Stimulated activated CD8-positive, alpha-beta memory T cell treated with anti-CD3 and anti-CD28 coated beads, Interleukin-15, amount 100 ng/mL, for 24 hours (primary cell): ENCODE results near the gene CCER1.
"Not testable (repeated sequence)": the region's sequence is repeated elsewhere in the genome, so short reads cannot be mapped to it uniquely, and the experiment has no call there.

Experiments
- DNase-seq: peaks from one replicate; pipeline ENCODE4 v3.0.0-alpha.2; 2020; ENCODE audit warnings: low read depth

CCER1 gene, protein sequence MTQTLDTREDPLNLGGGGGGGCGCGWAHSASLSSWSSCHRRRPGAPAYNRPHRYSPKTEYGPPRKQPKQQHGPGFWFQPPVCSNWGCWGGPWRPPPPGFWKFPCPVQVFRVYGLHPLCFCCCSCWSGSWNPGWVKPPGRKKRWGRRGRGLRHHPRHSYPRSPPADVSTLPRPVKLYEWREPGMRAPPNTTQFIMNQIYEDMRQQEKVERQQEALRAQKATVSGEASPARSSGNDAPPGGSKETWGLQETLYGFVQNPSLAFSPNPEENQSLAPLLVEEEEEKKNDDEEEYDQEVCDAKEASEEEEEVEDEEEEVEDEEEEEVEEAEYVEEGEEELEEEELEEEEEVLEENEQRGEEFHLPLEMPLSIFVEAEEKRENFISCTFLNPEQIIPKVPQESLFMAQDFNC

DNA sequence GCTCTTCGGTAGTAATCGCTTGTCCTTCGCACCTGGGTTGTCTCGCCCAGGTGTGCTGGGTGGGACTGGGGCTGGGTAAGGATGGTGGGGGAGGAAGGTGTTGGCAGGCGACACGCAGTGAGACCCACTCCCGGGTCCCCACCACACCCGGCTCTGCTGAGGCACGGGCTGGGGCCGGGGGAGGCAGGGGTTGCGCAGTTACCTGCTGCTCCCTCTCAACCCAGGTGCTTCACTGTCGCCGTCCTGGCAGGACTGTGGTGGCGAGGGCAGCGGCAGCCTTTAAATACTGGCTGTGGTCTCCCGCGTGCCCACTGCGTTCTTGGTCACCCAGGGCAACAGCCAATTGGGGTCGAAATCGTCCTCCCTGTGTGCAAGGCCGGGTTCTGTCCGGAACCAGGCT lies at the start of gene CCER1:
CCER1 (minus strand) TSS at position 256 of the 400 bp plus-strand sequence. CDS start 434 bp downstream, outside the sequence.
- no peak for DNase-seq

DNA sequence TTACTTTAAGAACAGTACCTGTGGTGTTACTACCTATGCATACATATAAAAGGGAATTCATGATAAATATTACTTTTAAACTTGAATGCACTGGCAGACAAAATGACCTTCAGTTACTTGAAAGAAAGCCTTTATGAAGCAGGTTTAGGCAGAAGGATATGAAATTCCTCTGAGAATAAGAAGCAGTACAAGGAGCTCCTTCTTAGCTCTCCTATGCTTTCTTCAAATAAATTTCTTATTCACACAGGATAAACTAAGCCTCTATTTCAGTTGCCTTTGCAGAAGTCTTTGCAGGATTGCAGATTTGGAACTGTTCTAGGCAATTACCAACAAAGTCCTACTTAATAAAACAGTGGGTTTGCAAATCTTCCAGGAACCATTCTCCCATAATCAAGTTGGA lies 48.8 kb upstream of the CCER1 start:
- no peak for DNase-seq

DNA sequence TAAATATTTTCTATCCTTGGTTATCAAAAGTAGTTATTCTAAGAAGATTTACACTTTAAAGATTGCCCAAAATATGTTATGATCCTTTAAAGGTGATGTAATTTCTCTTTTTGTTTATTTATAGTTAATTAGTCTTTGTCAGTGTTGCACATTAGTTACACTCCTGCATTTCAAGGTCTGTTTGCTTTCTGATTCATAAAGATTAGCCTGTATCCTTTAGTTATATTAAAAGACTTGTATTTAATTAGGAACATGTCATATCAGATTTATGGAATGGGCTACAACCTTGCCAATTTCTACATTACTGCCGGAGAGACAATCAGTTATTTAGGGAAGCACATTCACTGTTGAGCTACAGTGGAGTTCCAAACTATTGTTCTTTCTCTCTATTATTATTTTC lies 46.3 kb upstream of the CCER1 start:
- DNase-seq, result no peak

DNA sequence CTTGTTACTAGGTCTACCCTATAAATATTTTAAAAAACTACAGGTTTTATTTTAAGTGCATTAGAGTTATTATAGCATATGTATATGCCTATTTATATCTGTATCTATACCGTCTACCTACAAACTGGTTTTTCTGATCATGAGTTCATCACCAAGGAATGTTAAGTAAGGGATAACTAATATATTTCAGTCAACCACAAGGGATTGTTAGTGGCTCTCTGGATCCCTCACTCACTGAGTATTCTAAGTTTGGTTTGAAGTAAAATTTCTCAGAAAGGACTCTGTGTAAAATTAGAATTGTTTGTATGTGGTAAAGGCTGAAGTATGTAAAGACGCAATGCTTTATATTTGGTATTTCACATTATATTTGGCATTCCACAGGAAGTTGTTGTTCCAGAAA lies 45.0 kb upstream of the CCER1 start:
- no peak for DNase-seq

DNA sequence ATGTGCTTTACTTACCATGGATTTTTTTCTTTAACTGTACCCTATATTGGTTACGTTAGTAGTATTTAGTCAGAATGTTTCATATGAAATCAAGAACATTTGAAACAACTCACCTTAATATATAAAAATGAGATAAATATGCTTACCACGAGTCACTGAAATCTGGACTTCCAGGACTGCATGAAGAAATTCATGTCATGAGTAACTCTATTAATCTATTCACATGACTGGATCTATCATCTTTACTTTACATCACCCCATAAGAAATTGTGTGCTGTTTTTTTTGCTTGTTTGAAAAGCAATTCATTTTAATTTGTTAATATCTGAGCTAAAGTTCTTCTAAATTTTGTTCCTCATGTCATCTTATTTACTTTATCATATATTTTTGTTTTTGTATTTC lies 44.6 kb upstream of the CCER1 start:
- DNase-seq, result no peak

DNA sequence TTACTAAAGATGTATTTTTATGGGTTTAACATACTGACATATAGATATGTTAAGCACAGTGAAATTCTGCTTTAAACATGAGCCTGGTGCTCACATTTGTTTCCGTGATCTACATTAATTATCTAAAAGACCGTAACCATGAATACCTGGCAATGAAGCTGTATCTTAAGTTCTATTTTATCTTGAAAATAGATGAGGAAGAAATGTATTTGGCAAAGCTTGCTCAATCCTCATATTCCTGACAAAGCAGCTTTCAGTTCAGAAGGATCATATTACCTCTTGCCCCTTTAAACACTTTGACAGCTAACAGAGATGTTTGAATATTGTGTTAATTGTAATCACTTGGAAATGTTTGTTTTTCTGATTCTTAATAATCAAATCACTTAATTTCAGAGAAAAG lies 40.0 kb upstream of the CCER1 start:
- DNase-seq, result no peak

DNA sequence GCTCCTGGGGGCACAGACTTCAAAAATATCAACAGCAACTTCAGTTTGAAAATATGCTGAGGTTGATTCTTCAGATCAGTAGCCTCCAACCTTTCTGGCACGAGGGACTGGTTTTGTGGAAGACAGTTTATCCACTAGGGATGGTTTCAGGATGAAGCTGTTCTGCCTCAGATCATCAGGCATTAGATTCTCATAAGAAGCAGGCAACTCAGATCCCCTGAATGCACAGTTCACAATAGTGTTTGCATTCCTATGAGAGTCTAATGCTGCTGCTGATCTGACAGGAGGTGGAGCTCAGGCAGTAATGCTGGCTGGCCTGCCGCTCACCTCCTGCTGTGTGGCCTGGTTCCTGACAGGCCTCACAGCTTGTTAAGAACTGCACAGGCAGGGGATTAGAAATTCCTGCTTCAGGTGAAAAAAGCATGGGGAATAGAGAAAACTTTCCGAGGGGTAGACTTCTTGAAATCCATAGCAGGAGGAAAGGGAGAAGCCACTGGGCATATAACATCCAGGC lies 37.0 kb upstream of the CCER1 start:
- DNase-seq, result no peak

DNA sequence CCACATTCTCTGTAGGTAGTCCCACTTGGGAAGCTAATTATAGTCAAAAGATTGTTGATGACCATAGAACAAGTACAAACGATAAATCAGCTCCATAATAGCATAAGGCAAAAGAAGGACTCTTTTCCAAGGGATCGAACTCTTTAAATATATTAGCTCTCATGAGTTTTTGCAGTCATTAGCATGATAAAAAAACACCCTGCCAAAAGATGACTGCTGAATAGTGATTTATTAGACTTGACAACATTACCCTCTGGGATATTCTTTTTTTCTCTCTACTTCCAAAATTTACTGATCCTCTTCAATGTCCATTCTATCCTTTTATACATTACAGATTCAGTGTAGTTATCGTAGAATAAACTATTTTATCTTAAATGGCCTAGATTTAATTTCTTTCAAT lies 35.6 kb upstream of the CCER1 start:
- no peak for DNase-seq

DNA sequence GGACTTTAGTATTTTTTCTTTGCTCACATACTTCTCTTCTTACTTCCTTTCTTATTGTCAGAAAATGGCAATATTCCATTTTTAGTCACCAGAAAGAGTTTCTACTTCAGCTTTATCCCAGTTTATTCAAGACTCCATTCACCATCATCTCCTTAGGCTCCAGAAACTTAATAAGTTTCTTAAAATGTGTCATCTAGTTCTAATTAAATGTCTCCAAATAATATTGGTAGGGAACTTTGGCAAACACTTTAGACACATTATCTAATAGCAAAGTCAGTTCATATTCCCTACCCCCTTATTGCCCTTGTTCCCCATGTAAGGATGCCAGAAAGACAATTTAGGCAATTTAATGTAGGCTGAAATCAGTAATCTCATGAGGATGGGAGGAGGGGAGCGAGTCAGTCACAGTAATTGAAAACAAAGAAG lies 34.7 kb upstream of the CCER1 start:
- no peak for DNase-seq

DNA sequence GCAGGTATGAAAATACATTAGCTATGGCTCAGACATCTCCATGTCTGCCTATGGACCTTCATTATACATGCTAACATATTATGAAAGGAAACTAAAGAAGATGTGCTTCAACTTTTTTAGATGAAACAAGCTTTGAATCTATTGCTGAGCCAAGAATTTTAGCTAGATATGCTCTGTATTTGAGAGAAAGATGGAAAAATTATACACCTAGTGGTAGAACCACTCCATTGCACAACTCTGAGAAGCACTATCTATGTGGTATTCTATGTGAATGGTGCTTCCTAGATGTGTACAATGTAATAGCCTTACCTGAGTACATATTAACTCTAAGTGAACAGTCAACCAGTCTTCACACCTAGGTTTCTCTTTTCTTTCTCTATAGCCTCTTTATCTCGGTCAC lies 32.5 kb upstream of the CCER1 start:
- DNase-seq, result no peak

DNA sequence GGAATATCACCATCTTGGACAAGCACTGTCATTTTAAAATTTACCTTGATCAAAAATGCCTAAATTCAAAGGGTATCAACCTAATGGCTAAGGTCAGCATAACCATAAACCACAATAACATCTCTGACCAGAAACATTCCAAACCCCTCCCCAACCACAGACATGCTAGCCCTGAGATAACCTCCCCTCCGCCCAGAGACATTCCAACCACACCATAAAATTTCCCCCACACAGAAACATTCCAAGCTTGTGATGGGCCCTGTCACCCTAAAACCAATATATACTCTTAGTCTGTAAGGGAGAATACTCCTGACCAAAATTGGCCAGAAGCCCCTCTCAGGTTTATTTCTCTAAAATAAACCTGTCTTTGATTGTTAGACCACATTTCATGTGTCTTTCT lies 32.1 kb upstream of the CCER1 start:
- no peak for DNase-seq

DNA sequence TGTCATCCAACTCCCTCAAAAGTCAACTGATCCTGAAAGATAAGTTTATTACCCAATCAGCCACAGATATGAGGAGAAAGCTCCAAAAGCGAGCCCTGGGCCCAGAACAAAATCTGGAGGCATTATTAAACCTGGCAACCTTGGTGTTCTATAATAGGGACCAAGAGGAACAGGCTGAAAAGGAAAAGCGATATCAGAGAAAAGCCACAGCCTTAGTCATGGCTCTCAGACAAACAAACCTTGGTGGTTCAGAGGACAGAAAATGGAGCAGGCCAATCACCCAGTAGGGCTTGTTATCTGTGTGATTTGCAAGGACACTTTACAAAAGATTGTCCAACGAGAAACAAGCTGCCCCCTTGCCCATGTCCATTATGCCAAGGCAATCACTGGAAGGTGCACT lies 30.4 kb upstream of the CCER1 start:
- not testable (repeated sequence) for DNase-seq

DNA sequence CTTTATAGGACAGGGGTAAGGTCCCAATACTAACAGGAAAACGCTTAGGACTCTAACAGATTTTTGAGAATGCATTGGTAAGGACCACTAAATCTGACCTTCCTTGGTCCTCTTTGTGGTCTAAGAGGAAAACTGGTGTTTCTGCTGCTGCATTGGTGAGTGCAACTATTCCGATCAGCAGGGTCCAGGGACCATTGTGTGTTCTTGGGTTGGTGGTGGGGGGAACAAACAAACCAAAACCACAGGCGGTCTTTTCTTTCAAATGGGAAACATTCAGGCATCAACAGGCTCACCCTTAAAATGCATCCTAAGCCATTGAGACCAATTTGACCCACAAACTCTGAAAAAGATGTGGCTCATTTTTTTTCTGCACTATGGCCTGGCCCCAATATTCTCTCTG lies 29.1 kb upstream of the CCER1 start:
- no peak for DNase-seq

DNA sequence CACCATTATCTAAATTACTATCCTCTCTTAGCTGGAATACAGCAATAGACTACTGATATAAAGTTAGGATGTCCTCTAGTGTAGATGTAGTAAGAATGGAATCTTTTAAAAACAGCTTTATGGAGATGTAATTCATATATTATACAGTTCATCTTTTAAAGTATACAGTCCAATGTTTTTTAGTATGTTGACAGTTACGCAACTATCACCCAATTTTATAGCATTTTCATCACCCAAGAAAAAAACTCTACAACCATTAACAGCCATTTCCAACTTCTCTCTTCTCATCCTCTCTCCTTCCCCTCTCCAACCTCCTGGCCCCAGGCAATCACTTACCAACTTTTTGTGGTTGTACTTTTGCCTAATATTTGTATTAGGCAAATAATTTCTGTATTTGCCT lies 27.2 kb upstream of the CCER1 start:
- DNase-seq, result no peak

DNA sequence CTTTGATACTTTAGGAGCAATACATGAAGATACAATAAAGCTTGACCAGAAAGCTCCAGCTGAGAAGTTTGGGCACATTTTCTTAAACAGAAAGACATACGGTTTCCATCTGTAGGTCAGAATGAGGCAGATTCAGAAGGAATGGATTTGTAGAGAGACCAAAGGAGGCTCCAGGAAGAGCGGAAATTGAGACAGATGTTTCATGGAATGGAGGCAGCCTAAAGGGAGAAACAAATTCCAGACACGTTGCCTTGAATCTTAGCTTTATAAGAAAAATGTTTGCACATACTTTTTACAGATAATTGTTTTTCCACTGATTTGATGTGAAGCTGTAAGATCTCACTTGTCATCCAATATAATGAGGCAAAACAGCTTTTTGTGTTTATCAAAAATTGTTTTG lies 25.0 kb upstream of the CCER1 start:
- DNase-seq, result no peak

DNA sequence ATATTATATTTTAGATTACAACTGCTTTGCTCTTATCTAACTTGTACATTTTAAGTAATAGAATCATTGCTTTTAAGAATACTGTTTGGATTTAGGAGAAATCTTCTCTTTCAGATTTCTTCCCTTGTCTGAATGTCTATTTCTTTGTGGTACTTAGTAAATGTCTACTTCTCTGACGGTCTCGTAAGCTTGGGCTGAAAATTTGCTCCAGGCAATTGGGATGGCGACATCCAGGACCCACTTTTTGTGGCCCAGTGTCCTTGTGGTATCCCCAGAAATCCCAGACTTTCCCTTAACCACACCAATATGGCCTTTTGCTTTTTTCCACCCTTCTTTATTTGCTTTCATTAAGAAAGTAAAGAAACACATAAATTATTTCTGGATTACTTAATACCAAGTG lies 24.0 kb upstream of the CCER1 start:
- DNase-seq, result no peak

DNA sequence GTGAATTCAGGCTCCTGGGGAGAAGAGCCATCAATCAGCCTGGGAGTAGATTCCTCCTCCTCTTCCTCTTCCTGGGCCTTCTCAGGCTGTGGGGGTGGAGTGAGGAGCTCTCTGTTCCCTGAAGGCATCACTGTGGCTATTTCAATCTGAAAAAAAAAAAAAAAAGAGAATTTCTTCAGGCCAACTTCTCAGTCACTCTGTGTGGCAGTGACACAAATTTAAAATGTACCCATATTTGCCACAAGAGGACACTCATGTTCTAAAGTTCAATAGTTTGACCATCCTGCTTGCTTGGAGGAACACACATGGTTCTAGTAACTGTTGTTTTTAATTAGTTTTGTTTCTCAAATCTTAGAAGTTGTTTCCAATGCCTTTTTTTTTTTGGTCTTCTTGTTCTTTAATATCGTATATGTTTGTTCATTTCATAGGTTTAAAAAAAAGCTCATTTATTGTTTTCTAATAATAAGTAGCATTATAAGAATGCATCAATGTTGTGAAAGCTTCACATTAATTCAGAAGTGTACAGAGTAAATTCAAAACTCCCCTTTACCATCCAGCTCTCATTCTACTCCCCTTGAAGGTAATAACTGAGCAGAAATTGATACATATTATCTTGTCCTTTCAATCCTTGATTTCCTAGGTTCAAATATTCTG lies 23.3 kb upstream of the CCER1 start:
- no peak for DNase-seq

DNA sequence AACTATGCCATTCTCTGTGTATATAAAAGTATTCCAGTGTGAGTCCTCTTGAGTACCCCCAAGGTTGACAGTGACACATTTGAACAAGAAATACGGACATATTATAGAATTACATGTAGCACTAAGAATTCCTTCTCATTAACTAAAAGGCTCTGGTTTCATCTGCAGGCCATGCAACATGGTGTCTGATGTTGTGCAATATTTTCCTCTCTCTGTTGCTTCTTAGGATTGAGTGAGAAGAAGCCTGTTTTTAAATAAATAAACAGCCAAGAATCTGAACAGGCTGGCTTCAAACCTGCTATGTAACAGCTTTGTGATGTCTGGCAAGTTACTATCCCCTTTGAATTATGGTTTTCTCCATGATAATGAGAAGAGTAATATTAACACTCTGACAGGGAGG lies 22.2 kb upstream of the CCER1 start:
- no peak for DNase-seq

DNA sequence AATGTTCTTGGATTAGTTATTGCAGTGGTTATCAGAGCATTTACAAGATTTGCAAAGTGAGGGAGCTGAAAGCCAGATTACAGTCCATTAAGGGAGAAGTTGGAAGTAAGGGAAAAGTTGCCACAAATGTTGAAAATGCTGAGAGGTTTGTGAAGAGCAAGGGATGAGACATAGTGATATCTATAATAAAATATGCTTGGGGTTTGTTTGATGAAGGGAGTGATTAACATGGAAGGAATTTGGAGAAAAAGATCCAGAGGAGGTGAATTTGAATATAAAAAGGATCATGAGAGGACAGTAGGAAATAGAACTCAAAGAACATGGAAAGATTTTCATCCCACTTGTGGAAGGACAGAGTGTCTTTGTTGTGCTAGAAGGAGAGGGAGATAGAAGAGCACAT lies 19.3 kb upstream of the CCER1 start:
- no peak for DNase-seq

DNA sequence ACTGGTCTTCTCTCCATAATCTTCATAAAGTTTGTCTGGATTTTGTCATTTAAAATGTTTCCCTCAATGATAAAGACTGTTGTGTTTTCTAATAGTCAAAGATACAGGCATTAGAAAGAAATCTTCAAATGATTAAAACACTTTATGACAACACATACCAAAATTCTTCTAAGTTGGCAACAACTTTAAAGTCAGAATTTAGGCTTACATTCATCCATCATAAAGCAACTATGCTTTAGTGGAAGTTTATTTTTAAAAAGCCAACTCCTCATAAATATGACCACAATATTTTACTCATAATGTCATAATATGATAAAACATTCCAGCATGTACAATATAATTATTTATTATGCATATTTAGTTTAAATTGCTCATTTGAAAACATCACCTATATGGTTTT lies 17.2 kb upstream of the CCER1 start:
- no peak for DNase-seq

DNA sequence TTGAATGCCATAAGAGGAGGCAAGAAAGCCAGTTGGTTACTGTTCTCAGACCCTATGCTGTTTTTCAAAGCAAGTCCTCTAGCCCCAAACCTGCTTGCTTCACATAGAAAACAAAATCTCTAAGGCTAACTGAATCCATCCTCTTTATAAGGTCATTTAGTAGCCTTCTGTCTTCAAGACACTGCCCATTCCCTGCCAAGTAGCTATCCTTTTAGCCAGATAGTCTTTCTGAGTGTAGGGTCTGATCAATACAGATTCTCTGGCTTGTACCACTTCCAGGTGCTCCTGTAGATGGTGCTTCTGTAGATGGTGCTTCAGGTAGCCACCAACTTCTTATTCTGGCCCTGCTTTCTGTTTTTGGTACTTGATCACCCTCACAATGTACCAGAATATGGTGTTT lies 15.9 kb upstream of the CCER1 start:
- no peak for DNase-seq

DNA sequence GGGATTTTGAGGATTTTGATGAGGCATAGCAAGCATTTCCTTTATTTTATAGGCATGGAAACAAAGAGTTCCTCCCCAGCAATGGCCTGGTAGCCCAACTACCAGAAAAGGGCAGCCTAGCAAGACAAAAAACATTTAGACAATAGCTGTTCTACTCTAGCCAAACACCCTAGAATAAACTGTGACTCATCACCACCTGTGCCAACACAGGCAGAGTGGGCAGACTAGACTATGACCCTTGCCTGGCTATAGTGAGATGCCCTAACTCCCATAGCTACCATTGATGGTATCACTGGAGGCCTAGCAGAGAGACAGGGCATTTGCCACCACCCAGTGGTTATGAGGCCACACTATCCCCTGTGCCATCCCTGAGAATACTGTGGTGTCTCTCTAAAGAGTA lies 15.5 kb upstream of the CCER1 start:
- no peak for DNase-seq

DNA sequence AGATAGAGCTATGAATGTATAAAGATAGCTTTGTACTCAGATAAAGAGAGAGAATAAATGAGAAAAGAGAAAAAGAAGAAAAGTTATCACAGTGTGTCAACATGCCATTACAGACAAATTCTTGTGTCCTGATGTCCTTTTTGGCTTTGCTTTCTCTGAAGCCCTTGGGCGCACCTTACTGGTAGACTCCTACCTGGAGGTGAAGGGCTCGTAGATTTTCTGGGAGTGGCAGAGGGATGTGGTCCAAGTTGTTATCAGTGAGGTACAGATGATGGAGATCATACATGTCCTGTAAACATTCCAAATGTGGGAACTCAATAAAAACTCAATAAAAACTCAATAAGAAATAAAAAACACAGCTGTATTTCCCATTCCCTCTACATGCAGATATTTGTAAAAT lies 14.9 kb upstream of the CCER1 start:
- no peak for DNase-seq

DNA sequence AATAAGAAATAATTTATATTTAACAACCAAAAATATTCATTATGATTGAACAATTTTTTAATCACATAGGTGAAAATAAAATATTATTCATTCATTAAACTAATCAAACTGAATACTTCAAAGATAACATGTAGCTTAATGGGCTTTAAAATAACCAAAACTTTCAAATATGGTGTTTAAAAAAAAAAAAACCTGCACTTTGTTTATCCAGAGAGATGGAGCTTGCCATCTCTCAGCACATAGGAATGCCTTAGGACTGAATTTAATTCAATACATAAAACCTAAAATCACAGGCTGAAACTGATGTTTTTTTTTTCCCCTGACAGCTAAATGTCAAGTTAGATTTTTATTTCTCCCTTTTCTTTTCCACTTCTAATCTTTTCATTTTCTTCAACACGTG lies 14.4 kb upstream of the CCER1 start:
- DNase-seq, result no peak
